Choroid plexus epithelial cell (primary cell): Measurements from ENCODE around the gene BFSP1.

Experiments
- DNase-seq: peaks from one replicate; pipeline ENCODE4 v3.0.0-alpha.2; 2010; ENCODE audit warnings: low read depth
- H3K4me3 ChIP-seq: 2 replicates; pipeline ENCODE4 v1.5.1; 2011; ENCODE audit warnings: low read depth, mild to moderate bottlenecking, control low read depth, low read length, moderate library complexity
- CTCF ChIP-seq: conservative IDR thresholded peaks from 2 replicates; pipeline ENCODE4 v1.5.1; 2011; ENCODE audit warnings: low read depth, mild to moderate bottlenecking, control low read depth, inconsistent platforms, low read length, moderate library complexity

BFSP1 gene

DNA sequence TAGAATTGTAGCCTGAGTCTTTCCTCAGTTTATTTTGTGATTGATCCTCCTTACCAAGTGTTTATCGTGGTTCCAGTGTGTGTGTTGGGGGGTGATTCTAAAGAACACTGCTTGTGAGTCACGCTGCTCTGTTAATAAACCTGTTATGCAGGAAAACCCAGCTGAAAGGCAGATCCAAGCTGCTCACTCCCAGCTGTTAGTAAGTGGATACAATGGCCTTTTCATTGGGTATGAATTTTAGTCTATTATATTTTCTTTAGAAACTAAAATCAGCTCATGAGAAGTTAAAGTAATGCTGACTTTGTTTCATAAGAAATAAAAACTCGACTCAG, 26.5 kb upstream of the BFSP1 start:
- TF ChIP-seq CTCF, result no peak
- peak; percentile 85 for DNase-seq
- H3K4me3 ChIP-seq, result no peak overlapping the region

DNA sequence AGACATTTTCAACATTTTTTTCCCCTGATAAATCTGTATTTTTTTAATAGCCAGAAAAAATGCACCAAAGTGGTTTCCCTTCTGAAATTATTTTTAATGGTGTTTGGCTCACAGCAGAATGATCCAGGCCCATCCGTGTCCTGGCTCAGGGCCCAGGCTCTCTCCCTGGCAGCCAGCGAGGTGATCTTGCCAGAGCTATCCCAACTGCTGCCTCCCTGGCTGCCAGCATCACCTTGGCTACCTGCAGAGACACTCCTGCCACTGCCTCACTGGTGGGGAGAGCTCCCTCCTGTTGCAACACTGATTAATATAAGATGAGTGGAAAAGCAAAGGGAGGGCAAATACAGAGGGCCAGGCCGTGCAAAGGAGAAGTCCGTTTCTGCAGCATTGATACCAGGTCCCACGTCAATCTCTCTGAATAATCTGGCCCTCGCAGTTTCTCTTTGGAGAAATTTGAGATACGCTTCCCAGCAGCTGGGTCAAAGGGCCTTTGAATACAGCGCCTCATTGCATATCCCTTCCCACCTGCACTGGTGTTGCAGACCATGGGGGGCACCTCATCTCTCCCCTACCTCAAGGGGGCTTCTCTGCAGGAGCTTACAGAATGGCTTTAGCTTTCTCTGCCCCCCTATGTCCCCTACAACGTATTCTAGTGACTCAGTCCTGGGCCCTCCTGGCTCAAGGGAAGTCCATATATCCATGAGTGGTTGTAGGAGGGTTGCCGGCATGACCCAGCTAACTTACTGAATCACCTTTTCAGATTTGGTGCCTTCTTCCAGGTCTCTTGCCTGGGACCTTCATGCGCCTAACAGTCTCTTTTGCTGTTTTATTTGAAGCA, 25.9 kb upstream of the BFSP1 start:
- H3K4me3 ChIP-seq, result no peak overlapping the region
- TF ChIP-seq CTCF, result no peak
- no peak for DNase-seq

GRCh38 chr20:17555106-17555505, 23.9 kb upstream of the BFSP1 start:
- DNase-seq, result no peak
- H3K4me3 ChIP-seq, result no peak overlapping the region
- no peak for TF ChIP-seq CTCF

DNA sequence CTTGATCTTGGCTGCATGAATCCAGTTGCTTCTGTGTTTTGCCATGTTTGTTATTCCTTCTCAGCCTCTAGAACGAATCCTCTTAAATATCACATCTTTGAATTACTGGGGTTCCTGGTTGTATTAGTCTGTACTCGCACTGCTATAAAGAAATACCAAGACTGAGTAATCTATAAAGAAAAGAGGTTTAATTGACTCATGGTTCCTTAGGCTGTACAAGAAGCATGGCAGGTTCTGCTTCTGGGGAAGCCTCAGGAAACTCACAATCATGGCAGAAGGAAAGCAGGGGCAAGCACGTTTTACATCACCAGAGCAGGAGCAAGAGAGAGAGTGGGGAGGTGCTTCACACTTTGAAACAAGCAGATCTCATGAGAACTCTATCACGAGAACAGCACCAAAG, 18.0 kb upstream of the BFSP1 start:
- no peak for TF ChIP-seq CTCF
- no peak overlapping the region for H3K4me3 ChIP-seq
- DNase-seq, result no peak

DNA sequence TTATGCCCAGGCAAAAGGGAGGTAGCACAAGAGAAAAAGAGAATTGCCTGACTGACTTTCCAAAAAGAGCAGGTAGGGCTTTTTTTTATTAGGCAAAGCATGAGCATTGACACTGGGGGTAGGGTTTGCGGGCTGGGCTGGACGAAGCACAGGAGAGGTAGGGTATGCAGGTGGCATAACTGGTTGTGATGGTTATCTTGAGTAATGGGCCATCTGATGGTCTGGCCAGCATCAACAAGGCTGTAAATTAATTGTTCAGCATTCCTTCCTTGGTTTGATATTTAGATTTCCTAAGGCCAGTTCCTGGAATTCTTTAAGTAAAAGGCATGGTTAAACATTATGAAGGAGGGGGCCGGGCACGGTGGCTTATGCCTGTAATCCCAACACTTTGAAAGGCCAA, 13.9 kb upstream of the BFSP1 start:
- no peak for DNase-seq
- no peak overlapping the region for H3K4me3 ChIP-seq
- TF ChIP-seq CTCF, result no peak

GRCh38 chr20:17543531-17544131, 12.5 kb upstream of the BFSP1 start:
- no peak overlapping the region for H3K4me3 ChIP-seq
- peak; percentile 94 for DNase-seq
- no peak for TF ChIP-seq CTCF

DNA sequence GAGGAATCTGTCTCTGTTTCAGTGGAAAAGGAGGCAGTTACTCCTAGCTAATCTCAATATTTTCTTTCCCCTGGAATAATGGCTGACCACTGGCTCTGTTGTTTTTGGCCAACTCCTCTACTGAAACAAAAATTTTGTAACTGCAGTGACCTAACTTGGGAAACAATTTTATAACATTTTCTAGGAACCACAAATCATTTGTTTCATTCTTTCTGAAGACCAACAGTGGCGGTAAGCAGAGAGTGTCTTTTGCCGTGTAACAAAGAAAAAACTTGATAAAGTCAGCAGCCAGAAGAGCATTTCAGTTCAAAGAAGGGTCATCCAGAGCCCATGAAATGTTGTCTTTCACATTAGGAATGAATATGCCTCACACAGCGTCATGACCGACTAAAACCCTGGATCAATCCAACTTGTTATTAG, 11.8 kb upstream of the BFSP1 start:
- peak; percentile 92 for DNase-seq
- no peak for TF ChIP-seq CTCF
- no peak overlapping the region for H3K4me3 ChIP-seq
